Measurements from ENCODE around the gene SSU72. TPM values are rescaled to one million over a fixed set of nuclear protein-coding genes. Genes with fewer than 3 reads are reported as not detected.
"Not testable (repeated sequence)": the region's sequence is repeated elsewhere in the genome, so short reads cannot be mapped to it uniquely, and the experiment has no call there.

The SSU72 gene
- total RNA-seq, 1 experiment from 2014 or later: 217 TPM

GRCh38 chr1:1508775-1509464, 65.7 kb downstream of the SSU72 start:
- H3K4me1 ChIP-seq (ENCODE audit: control insufficient read depth, insufficient read depth, low read length); POLR2A ChIA-PET; H3K4me3 ChIP-seq (ENCODE audit: low read depth in 2 of 2, low read length in 2 of 2); BruUV-seq (replicated peaks); intact Hi-C loops (cut with micrococcal nuclease; ENCODE audit: unreplicated experiment); CTCF ChIA-PET; H3K27ac ChIP-seq (ENCODE audit: low read length); H3K36me3 ChIP-seq (ENCODE audit: control insufficient read depth, insufficient read depth, low read length); DNase-seq (ENCODE audit: low read depth, low spot score); H3K9me3 ChIP-seq (ENCODE audit: control insufficient read depth, insufficient read depth, low read depth, low read length); ATAC-seq; in situ Hi-C loops (cut with HindIII; ENCODE audit: low pct_unique_long_range_greater_than_20kb, low sequenced_read_pairs); H3K27me3 ChIP-seq (ENCODE audit: control insufficient read depth, insufficient read depth, low read length): not testable (repeated sequence)

GRCh38 chr1:1507305-1507704, 67.4 kb downstream of the SSU72 start:
- DNase-seq (ENCODE audit: low read depth, low spot score) (no peak), ATAC-seq (no peak)
- Histone ChIP-seq H3K4me3 (ENCODE audit: low read depth in 2 of 2, low read length in 2 of 2) (no peak overlapping the region), H3K27me3 (ENCODE audit: control insufficient read depth, insufficient read depth, low read length) (no peaks in the 10 kb centered on the region), H3K27ac (ENCODE audit: low read length) (no peak overlapping the region), H3K4me1 (ENCODE audit: control insufficient read depth, insufficient read depth, low read length) (peaks cover 10% of the 10 kb centered on the region), H3K36me3 (ENCODE audit: control insufficient read depth, insufficient read depth, low read length) (no peaks in the 10 kb centered on the region), H3K9me3 (ENCODE audit: control insufficient read depth, insufficient read depth, low read depth, low read length) (no peaks in the 10 kb centered on the region)
- ChIA-PET POLR2A (no interaction called here), CTCF (no interaction called here)
- BruUV-seq (replicated peaks): no TSS peak
- in situ Hi-C loops (cut with HindIII; ENCODE audit: low pct_unique_long_range_greater_than_20kb, low sequenced_read_pairs) (no loop called here), intact Hi-C loops (cut with micrococcal nuclease; ENCODE audit: unreplicated experiment) (no loop called here)
- no peak for TF ChIP-seq CTCF (IDR thresholded peaks at IDR 0.05)
- TF ChIP-seq POLR2AphosphoS5 (IDR thresholded peaks at IDR 0.05; ENCODE audit: low read depth, low read length): no peak
- no peak for TF ChIP-seq TCF7L2 (IDR thresholded peaks at IDR 0.05; ENCODE audit: low read depth, low read length)
- TF ChIP-seq SIN3A (IDR thresholded peaks at IDR 0.05; ENCODE audit: borderline replicate concordance, insufficient read depth, low read depth, low read length): no peak

- H3K4me3 ChIP-seq (ENCODE audit: low read depth in 2 of 2, low read length in 2 of 2); H3K36me3 ChIP-seq (ENCODE audit: control insufficient read depth, insufficient read depth, low read length); H3K4me1 ChIP-seq (ENCODE audit: control insufficient read depth, insufficient read depth, low read length); ATAC-seq; H3K27me3 ChIP-seq (ENCODE audit: control insufficient read depth, insufficient read depth, low read length); in situ Hi-C loops (cut with HindIII; ENCODE audit: low pct_unique_long_range_greater_than_20kb, low sequenced_read_pairs); DNase-seq (ENCODE audit: low read depth, low spot score); H3K9me3 ChIP-seq (ENCODE audit: control insufficient read depth, insufficient read depth, low read depth, low read length); POLR2A ChIA-PET; BruUV-seq (replicated peaks); intact Hi-C loops (cut with micrococcal nuclease; ENCODE audit: unreplicated experiment): not testable (repeated sequence)
- CTCF ChIA-PET: interaction anchor here (0.5 to 1.4 kb wide), 6 partner anchors 12 to 136 kb away, joined by 3 to 8 read pairs (median 4); no protein-coding TSS in a partner anchor
- peak overlapping the region; percentile 49; the same call in 1 of the 2 replicates for H3K27ac ChIP-seq (ENCODE audit: low read length)
Measured at GRCh38 chr1:1505801-1506200, 68.9 kb downstream of the SSU72 start.

GRCh38 chr1:1505366-1505798, 69.3 kb downstream of the SSU72 start:
- intact Hi-C loops (cut with micrococcal nuclease; ENCODE audit: unreplicated experiment); BruUV-seq (replicated peaks): not testable (repeated sequence)
- POLR2A ChIA-PET: interaction anchor here (1.0 kb wide), 1 partner anchor 74 kb away, joined by 3 read pairs; no protein-coding TSS in a partner anchor

More at GRCh38 chr1:1505366-1505798, 69.3 kb downstream of the SSU72 start:
- peak; percentile 66 for TF ChIP-seq CTCF (IDR thresholded peaks at IDR 0.05)
- H3K36me3 ChIP-seq (ENCODE audit: control insufficient read depth, insufficient read depth, low read length); H3K27me3 ChIP-seq (ENCODE audit: control insufficient read depth, insufficient read depth, low read length); H3K4me1 ChIP-seq (ENCODE audit: control insufficient read depth, insufficient read depth, low read length); DNase-seq (ENCODE audit: low read depth, low spot score); H3K9me3 ChIP-seq (ENCODE audit: control insufficient read depth, insufficient read depth, low read depth, low read length); in situ Hi-C loops (cut with HindIII; ENCODE audit: low pct_unique_long_range_greater_than_20kb, low sequenced_read_pairs): not testable (repeated sequence)
- H3K27ac ChIP-seq (ENCODE audit: low read length): peak overlapping the region; percentile 54; the same call in 1 of the 2 replicates
- CTCF ChIA-PET: interaction anchor here (0.5 to 1.4 kb wide), 7 partner anchors 11 to 136 kb away, joined by 3 to 8 read pairs (median 4); no protein-coding TSS in a partner anchor
- peak; percentile 84 for ATAC-seq
- peak overlapping the region in 1 of 2 experiments; percentile 30; a peak in 2 of 4 replicates for H3K4me3 ChIP-seq (ENCODE audit: low read depth in 2 of 2, low read length in 2 of 2)

Measured in Panc1 (cell line).